Stomach (tissue), 4 donors: ENCODE data around the gene ANKRD6.

Experiments
- CTCF ChIP-seq, 7 experiments: fragments of 450-650 bp in 4 of 7; fragments of 200-600 bp in 3 of 7; sonication (generic) in 3 of 7; IDR thresholded peaks; one replicate each; pipeline ENCODE4 v1.5.1; 2016 to 2019; ENCODE audit warnings: antibody characterized with exemption in 7 of 7, control low read depth in 2 of 7, mild to moderate bottlenecking in 1 of 7
- POLR2A ChIP-seq, 4 donors: fragments of 450-650 bp; IDR thresholded peaks; one replicate each; pipeline ENCODE4 v1.6.1; 2016; ENCODE audit warnings: antibody characterized with exemption in 4 of 4, control low read depth in 2 of 4, mild to moderate bottlenecking in 1 of 4, moderate library complexity in 1 of 4
- POLR2AphosphoS5 ChIP-seq, 3 donors: sonication (generic); formaldehyde crosslinking; IDR thresholded peaks; one replicate each; pipeline ENCODE4 v1.6.1; 2016; ENCODE audit warnings: antibody characterized with exemption in 3 of 3

GRCh38 chr6:89680150-89680549 lies 247.2 kb downstream of the ANKRD6 start:
- TF ChIP-seq CTCF (IDR thresholded peaks at IDR 0.05) (no peak), POLR2AphosphoS5 (IDR thresholded peaks at IDR 0.05) (no peak), POLR2A (IDR thresholded peaks at IDR 0.05) (no peak)
